Endodermal cell (in vitro differentiated cells): ENCODE data around the gene RAB42. TPM values are rescaled to one million over a fixed set of nuclear protein-coding genes. Genes with fewer than 3 reads are reported as not detected.

ENCODE experiments used
- DNase-seq: peaks from one replicate; pipeline ENCODE4 v3.0.0-alpha.2; 2017
- H3K27ac ChIP-seq: 2 replicates; pipeline ENCODE4 v1.5.1; 2013; ENCODE audit warnings: mild to moderate bottlenecking, low read depth, low read length, moderate library complexity
- H3K27me3 ChIP-seq: 2 replicates; pipeline ENCODE4 v1.6.1; 2013; ENCODE audit warnings: mild to moderate bottlenecking, low read length, moderate library complexity; ENCODE audit not compliant: insufficient read depth, control insufficient read depth, poor library complexity, severe bottlenecking
- H3K36me3 ChIP-seq: 2 replicates; pipeline ENCODE4 v1.7.0; 2013; ENCODE audit warnings: mild to moderate bottlenecking, low read length, moderate library complexity; ENCODE audit not compliant: control insufficient read depth, insufficient read depth
- H3K4me1 ChIP-seq: one replicate; pipeline ENCODE4 v1.7.0; 2013; ENCODE audit warnings: low read length; ENCODE audit not compliant: control insufficient read depth, insufficient read depth
- H3K4me3 ChIP-seq: 2 replicates; pipeline ENCODE4 v1.5.1; 2013; ENCODE audit warnings: mild to moderate bottlenecking, low read length, moderate library complexity
- H3K9ac ChIP-seq: 2 replicates; pipeline ENCODE4 v1.6.1; 2013; ENCODE audit warnings: mild to moderate bottlenecking, low read length, moderate library complexity; ENCODE audit not compliant: poor library complexity, severe bottlenecking; ENCODE audit errors: extremely low read depth
- H3K9me3 ChIP-seq: 2 replicates; pipeline ENCODE4 v1.6.1; 2013; ENCODE audit warnings: mild to moderate bottlenecking, low read length, moderate library complexity; ENCODE audit not compliant: control insufficient read depth
- H3K27ac Mint-ChIP-seq: 2 replicates; pipeline ENCODE4 v1.8.0; 2020; ENCODE audit warnings: mixed read lengths
- H3K27me3 Mint-ChIP-seq: 2 replicates; pipeline ENCODE4 v1.8.0; 2021; ENCODE audit warnings: mild to moderate bottlenecking, mixed read lengths; ENCODE audit not compliant: insufficient read depth
- H3K36me3 Mint-ChIP-seq: 2 replicates; pipeline ENCODE4 v1.8.0; 2020; ENCODE audit warnings: low read depth, mixed read lengths
- H3K4me1 Mint-ChIP-seq: 2 replicates; pipeline ENCODE4 v1.8.0; 2020; ENCODE audit warnings: mixed read lengths
- H3K4me3 Mint-ChIP-seq: 2 replicates; pipeline ENCODE4 v1.8.0; 2020; ENCODE audit warnings: mild to moderate bottlenecking, moderate library complexity, mixed read lengths
- H3K9me3 Mint-ChIP-seq: 2 replicates; pipeline ENCODE4 v1.8.0; 2020; ENCODE audit warnings: mild to moderate bottlenecking, mixed read lengths
- WGBS, 2 experiments: methylation state at CpG; one replicate each; pipeline versions ENCODE4 v1.1.5 to v1.1.7; 2013; ENCODE audit warnings: missing lambda C conversion rate in 2 of 2, mixed read lengths in 1 of 2; ENCODE audit not compliant: insufficient coverage in 1 of 2, insufficient read length in 1 of 2; 5-methylcytosine and 5-hydroxymethylcytosine counted together
- total RNA-seq, 2 donors: library from RNA; stranded (reverse); fragmentation: NEBNext Ultra II Directional in 1 of 2; extraction: Animal tissue kit (Norgen Biotek cat#: 25700) in 1 of 2; gene quantifications; 2 replicates in 1 of 2; 3 replicates in 1 of 2; pipeline ENCODE4 v1.2.1, GENCODE V29; 2021
- TF ChIP-seq, protein P1 (sequence below): fragments of 200-600 bp; sonication (generic); conservative IDR thresholded peaks from 2 replicates; pipeline ENCODE4 v1.5.0; 2021; ENCODE audit warnings: antibody characterized with exemption, mild to moderate bottlenecking

The RAB42 gene
- total RNA-seq, 2 donors from 2014 or later, result 2.1 to 3.0 TPM

- peak within 1 kb of the TSS; percentile 99 for H3K4me3 Mint-ChIP-seq
- TF ChIP-seq, protein P1, sequence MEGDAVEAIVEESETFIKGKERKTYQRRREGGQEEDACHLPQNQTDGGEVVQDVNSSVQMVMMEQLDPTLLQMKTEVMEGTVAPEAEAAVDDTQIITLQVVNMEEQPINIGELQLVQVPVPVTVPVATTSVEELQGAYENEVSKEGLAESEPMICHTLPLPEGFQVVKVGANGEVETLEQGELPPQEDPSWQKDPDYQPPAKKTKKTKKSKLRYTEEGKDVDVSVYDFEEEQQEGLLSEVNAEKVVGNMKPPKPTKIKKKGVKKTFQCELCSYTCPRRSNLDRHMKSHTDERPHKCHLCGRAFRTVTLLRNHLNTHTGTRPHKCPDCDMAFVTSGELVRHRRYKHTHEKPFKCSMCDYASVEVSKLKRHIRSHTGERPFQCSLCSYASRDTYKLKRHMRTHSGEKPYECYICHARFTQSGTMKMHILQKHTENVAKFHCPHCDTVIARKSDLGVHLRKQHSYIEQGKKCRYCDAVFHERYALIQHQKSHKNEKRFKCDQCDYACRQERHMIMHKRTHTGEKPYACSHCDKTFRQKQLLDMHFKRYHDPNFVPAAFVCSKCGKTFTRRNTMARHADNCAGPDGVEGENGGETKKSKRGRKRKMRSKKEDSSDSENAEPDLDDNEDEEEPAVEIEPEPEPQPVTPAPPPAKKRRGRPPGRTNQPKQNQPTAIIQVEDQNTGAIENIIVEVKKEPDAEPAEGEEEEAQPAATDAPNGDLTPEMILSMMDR, result peak; percentile 50
- peaks cover 28% of the 10 kb centered on the region for H3K4me1 Mint-ChIP-seq
- 5 to 8% methylated on average over 45 to 49 of the region's 49 CpGs for WGBS, 2 experiments
- peak; percentile 97 for DNase-seq
- H3K27me3 Mint-ChIP-seq, result no peaks in the 10 kb centered on the region
- peak within 1 kb of the TSS; percentile 96 for H3K4me3 ChIP-seq
- H3K36me3 ChIP-seq, result no peaks in the 10 kb centered on the region
- no peaks in the 10 kb centered on the region for H3K36me3 Mint-ChIP-seq
- H3K9me3 ChIP-seq, result no peaks in the 10 kb centered on the region
- H3K27me3 ChIP-seq, result no peaks in the 10 kb centered on the region
- H3K27ac Mint-ChIP-seq, result peak within 1 kb of the TSS; percentile 98
- H3K9me3 Mint-ChIP-seq, result no peaks in the 10 kb centered on the region
- no peaks in the 10 kb centered on the region for H3K4me1 ChIP-seq
- peak within 1 kb of the TSS; percentile 94 for H3K9ac ChIP-seq
- H3K27ac ChIP-seq, result peak within 1 kb of the TSS; percentile 84
These were observed 51.0 kb downstream of the RAB42 start, which contains the start of gene TAF12 for GRCh38 chr1:28642847-28643635. Gene TAF12 (minus strand): TSS chr1:28643067. CDS start chr1:28622081, 20,986 bp downstream.

DNA sequence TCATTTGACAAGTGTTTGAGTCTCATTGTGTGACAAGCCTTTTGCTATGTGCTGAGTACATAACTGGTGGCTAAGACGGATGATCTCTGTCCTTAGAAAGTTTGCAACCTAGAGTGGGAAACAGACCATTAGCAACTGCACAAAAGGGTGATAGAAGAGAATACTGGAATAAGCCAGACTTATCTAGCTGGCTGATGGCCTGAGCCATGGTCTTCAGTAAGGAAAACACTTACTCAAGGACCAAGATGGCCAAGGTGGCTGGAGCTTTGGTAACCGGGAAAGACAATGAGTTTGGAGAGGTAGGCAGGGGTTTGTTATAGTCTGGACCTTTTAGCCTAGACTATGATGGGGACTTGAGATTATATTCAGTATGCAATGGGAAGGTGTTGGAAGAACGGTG lies 52.4 kb downstream of the RAB42 start:
- Histone ChIP-seq H3K27ac (no peak overlapping the region), H3K36me3 (no peaks in the 10 kb centered on the region), H3K27me3 (no peaks in the 10 kb centered on the region), H3K9me3 (no peaks in the 10 kb centered on the region), H3K4me3 (no peak overlapping the region), H3K9ac (no peak overlapping the region), H3K4me1 (no peaks in the 10 kb centered on the region)
- WGBS, 2 experiments, result 81 to 85% methylated on average over 2 to 3 of the region's 3 CpGs
- no peak for DNase-seq
- TF ChIP-seq, protein P1, result no peak
- Mint-ChIP-seq H3K4me3 (no peak overlapping the region), H3K9me3 (no peaks in the 10 kb centered on the region), H3K4me1 (peaks cover 29% of the 10 kb centered on the region), H3K36me3 (no peaks in the 10 kb centered on the region), H3K27ac (no peak overlapping the region), H3K27me3 (no peaks in the 10 kb centered on the region)

Other genes starting within 250 kb of the RAB42 start
- gene PHACTR4, start 222.5 kb upstream of the RAB42 start, total RNA-seq, result 10 to 100 TPM; 49.9 to 65.0 TPM
- 10 to 100 TPM; 55.4 to 65.3 TPM for gene RCC1, start 86.2 kb upstream of the RAB42 start, total RNA-seq
- 10 to 100 TPM; 49.6 to 53.7 TPM for gene TRNAU1AP, start 39.2 kb upstream of the RAB42 start, total RNA-seq
- 10 to 100 TPM; 29.3 to 39.5 TPM for gene TAF12, start 50.8 kb downstream of the RAB42 start, total RNA-seq
- not detected for gene RNU11, start 56.3 kb downstream of the RAB42 start, total RNA-seq
- 10 to 100 TPM; 24.6 to 29.2 TPM for gene GMEB1, start 76.5 kb downstream of the RAB42 start, total RNA-seq
- 100 to 1,000 TPM; 113 to 116 TPM for gene YTHDF2, start 144.7 kb downstream of the RAB42 start, total RNA-seq
- under 1 TPM; 0.55 to 0.75 TPM for gene OPRD1, start 219.9 kb downstream of the RAB42 start, total RNA-seq